Forelimb muscle (tissue), 1 donor: ENCODE results near the gene ANKRD65. TPM values are rescaled to one million over a fixed set of nuclear protein-coding genes. Genes with fewer than 3 reads are reported as not detected.
"Not testable (repeated sequence)": the region's sequence is repeated elsewhere in the genome, so short reads cannot be mapped to it uniquely, and the experiment has no call there.

Experiments
- DNase-seq: peaks from one replicate; pipeline ENCODE4 v3.0.0-alpha.2; 2013; ENCODE audit warnings: low read depth
- polyA plus RNA-seq: library from polyadenylated mRNA; unstranded; fragments of 120-200 nt; gene quantifications from one replicate; pipeline ENCODE4 v1.2.1, GENCODE V29; 2013; ENCODE audit not compliant: insufficient read length

ANKRD65 gene
- polyA plus RNA-seq, 1 donor: 22.1 TPM

DNA sequence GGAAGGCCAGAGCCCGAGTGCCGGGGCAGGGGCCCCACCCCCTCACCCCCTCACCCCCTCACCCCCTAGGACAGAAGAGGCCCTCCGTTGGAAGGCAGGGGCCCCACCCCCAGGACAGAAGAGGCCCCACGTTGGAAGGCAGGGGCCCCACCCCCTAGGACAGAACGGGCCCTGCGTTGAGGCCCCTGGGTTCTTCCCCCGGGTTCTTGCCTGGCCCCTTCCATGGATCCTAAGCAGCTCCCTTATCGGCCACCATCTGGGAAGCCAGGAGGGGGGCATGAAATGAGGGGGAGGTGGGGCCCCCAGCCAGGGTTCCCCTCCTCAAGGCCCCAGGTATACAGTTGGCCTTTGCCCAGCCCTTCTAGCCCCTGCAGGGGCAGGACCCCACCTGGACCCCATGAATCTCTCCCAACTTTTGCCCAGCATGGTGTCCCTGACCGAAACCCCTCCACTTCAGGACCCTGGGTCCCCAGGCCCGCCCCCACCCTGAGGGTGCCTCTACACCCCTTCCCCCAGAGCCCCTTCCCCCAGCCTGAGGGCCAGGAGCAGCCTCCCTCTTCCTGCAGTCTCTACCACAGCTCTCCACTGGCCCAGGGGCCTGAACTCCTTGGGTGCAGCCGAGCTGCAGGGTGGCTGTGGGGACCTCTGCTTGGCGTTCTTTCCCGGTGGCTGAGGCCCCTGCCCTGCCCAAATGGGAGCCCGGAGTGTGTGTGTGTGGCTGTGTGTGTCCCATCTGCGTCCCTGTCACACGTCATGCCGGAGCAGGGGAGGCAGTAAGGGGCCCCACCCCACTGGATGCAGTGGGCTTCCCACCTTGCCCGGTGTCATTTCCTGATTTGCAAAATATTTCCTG is 10.1 kb upstream of the ANKRD65 start:
- DNase-seq: no peak

DNA sequence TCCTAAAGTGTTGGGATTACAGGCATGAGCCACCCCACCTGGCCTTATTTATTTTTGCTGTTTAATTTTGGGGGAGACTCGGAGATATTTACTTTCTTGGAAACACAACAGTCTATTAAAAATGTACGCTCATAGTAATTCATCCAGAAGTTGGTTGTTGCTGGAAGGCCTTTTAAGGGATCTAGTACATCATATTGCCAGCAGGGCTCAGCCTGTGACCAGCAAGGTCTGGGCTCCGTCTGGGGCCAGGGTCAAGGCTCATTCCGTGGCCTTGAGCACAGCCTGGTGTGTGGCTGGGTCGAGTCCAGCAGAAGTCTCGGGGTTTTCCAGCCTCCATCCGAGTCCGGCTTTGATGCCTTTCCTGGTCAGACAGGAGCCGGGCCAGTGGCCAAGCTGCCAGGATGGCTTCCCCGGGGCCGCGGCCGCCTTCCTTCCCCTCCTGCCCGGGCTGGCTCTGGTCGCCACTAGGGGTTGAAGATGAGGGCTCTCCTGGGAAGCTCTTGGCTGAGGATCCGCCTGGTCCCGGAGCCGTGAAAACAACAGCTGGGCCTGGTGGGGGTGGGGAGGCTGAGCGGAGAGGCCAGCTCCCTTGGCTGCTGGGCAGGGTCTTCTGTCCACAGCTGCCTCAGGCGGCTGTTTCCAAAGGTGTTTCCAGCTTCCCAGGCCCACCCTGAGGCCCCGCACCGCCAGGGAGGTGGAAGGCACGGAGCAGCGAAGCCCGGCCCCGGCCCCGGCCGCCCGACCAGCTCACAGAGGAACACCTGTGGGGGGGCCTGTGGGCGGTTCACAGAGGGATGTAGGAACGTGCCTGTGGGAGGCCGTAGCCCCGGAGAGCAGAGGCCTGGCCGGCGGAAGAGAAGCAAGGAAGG is 9.3 kb upstream of the ANKRD65 start:
- DNase-seq: no peak

- DNase-seq: no peak
Observed at GRCh38 chr1:1429671-1430073, 8.6 kb upstream of the ANKRD65 start.

GRCh38 chr1:1428967-1429366 is 7.9 kb upstream of the ANKRD65 start:
- DNase-seq: not testable (repeated sequence)

DNA sequence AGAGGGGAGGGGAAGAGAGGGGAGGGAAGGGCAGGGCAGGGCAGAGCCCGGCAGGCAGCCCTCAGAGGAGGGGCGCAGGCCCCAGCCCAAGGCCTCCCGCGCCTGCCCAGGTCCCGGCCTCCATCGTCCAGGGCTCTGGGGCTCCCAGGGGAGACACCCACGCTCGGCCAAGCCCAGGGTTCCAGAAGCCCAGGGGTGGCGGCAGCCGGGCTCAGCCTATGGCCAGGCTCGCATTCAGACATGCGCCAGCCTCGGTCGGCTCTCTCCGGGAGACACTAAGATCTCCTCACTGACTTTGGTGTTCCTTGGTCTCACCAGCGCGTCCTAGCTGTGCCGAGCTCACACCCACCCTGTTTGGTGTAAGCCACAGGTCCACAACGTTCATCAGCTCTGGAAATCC is 7.1 kb upstream of the ANKRD65 start:
- DNase-seq: no peak

GRCh38 chr1:1427820-1428148 is 6.7 kb upstream of the ANKRD65 start:
- no peak for DNase-seq

DNA sequence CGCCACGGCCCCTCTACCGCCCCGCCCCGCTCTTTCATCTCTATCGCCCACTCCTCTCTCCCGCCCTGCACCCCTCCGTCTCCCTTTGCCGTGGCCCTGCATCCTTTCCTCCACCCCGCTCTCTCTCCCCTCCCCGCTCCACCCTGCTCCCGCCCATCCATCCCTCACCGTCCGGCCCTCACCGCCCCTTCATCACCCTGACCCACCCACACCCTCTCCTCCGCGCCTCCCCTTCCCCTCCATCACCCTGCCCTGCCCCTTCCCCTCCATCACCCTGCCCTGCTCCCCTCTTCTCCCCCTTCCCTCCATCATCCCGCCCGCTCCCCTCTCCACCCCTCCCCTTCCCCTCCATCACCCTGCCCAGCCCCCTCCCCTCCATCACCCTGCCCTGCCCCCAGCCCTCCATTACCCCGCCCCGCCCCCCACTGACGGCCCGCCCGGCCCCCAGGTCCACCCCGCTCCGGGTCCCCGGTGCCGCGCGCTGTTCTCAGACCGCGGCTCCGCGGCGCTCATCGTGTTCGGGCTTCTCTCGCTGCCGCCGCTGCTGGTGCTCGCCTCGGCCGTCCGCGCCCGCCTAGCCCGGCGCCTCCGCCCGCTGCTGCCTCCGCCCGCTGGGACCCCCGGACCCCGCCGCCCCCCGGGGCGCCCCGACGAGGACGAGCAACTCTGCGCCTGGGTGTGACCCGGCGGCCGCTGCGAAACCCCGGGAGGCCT is 6.2 kb upstream of the ANKRD65 start:
- no peak for DNase-seq

DNA sequence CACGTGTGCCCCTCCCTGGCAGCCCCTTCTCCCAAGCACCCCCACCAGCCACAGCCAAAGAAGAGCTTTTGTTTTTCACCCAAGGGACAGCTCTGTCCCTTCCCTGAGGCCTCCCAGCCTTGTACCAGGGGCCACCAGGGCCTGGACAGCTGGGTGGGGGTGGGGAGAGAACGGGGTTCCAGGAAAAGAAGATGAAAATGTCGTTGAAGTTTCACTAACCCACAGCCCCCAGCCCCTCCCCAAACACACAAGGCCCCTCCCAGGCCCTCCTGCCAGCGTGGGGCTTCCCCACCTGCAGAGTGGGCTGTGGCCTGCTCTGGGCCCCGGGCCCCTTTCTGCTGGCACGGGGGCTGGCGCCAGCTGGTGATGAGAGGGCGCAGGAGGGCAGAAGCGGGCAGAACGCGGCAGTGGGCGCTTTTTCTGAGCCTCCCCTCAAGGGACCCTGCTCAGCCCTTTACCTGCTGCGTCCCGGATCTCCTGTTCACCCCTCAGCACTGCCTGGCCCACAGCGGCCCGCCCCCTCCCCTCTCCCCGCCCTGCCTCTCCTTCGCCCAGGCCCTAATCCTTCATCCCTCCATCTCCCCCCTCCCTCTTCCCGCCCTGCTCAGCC is 5.5 kb upstream of the ANKRD65 start:
- no peak for DNase-seq

GRCh38 chr1:1425753-1426495 is 4.8 kb upstream of the ANKRD65 start:
- no peak for DNase-seq

DNA sequence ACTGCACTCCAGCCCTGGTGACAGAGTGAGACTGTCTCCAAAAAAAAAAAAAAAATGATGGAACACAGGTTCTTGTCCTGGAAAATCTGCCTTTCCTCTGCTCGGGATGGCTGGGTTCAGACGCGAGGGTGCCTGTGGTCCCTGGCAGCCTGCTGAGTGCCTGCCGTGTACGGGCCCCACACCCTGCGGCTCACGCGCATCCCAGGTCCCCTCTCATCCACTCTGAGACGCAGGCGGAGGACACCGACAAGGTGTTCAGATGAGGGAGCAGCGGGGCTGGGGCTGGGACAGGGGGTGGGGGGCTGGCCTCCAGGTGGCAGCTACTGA is 4.3 kb upstream of the ANKRD65 start:
- DNase-seq: no peak

- no peak for DNase-seq
Observed at GRCh38 chr1:1424707-1425106, 3.6 kb upstream of the ANKRD65 start.

- no peak for DNase-seq
Observed at GRCh38 chr1:1423245-1423597, 2.1 kb upstream of the ANKRD65 start.

GRCh38 chr1:1422465-1423244 is 1.6 kb upstream of the ANKRD65 start:
- DNase-seq: no peak

- no peak for DNase-seq
Observed at GRCh38 chr1:1421907-1422464, 910 bp upstream of the ANKRD65 start.

DNA sequence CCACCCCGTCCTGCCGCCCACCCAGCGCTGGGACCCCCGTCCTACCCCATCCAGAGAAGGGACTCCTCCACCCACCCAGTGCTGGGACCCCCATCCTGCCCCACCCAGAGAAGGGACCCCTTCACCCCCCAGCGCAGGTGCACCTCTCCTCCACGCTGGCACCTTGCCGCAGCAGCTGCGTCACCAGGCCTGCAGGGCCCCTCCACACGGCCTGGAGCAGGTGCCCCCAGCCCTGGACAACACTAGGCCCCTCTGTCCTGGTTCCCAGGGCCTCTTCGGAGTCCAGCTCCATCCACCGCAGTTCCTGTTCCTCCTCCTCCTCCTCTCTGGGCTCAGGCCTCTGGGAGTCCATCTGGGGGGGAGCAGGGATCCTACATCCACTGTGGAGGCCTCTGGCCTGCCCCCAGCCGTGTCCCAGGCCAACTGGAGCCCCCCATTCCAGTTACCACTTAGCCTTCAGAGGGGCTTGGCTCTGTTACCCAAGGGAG is 378 bp downstream of the ANKRD65 start:
- DNase-seq: no peak

DNA sequence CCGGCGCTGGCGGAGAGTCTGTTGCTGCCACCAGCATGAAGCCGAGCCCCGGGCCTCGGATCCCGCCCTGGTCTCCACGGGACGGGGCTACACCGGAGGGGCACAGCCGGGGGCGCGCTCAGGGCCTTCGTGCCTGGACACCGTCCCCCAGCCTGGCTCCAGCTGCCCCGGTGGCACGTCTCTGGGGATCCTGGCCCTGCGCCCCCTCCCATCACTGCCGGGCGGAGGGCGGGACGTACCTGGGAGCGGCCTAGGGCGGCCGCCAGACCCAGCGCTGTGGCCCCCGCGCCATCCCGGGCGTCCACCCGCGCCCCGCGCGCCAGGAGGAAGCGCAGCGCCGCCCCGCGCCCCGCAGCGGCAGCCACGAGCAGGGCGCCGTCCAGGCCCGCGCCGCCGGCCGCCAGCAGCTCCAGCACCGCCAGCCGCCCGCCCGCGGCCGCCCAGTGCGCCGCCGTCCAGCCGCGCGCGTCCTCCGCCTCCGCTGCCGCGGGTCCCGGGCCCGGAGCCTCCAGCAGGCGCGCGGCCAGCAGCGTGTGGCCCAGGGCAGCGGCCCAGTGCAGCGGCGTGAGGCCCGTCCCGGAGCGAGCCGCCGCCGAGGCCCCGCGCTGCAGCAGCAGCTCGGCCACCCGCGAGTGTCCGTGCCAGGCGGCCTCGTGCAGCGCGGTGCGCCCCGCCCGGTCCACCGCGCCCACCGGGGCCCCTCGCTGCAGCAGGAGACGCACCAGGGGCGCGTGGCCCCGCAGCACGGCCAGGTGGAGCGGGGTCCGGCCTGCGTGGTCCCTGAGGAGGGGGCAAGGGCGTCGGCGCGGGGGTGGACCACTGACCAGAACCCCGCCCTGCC is 1.0 kb downstream of the ANKRD65 start:
- no peak for DNase-seq

DNA sequence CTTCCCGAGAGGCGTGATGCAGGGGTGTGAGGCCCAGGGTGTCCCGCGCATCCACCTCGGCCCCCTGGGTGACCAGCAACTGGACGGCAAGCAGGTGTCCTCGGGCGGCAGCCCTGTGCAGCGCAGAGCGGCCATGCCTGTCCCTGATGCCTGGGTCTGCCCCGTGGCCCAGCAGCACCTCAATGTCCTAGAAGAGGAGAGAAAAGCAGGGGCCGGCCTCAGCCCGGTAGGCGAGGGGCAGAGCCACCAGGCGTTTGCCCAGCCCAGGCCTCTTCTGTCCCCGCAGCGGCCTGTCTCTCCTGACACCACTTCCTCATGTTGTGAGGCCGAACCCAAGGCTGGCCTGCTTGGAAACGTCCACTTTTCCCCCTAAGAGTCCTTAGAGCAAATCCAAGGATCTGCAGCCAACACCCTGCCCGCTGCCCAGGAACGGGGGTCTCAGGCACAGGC is 1.7 kb downstream of the ANKRD65 start:
- DNase-seq: no peak

DNA sequence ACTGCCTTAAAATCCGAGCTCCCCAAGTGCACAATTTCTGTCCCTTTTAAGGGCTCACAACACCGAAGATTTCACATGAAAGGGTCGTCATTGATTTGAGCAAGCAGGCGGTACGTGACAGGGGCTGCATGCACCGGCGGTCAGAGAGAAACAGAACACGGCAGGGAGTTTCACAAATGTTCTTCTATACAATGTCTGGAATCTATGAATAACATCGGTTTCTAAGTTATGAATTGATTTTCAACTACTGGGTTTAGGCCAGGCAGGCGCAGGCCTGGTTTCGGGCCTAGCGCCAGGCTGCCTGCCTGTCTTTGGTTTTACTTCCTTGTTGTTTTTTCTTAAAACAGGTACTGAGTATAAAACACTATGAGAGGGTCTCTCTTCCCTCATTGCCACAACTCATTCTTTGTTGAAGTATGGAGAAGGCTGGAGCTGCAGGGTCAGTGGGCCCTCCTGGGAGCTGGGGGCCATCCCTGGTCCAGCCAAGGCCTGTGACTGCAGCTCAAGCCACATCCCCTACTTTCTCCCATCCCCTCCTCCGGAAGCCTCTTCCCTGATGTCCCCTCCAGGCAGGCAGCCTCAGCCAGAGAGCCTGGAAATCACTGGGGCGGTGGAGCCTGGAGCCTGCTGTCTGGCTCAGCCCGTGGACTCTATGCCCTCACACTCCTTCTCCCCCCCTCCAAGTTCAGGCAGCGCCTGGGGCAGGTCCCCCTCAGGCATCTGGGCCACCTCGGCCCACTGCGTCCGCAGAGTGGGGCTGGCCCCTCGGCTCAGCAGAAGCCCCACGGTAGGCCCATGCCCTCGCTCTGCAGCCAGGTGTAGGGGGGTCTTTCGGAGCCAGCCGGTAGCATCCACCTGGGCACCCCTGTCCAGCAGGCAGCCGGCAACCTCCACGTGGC is 2.4 kb downstream of the ANKRD65 start:
- DNase-seq: no peak
